Stimulated activated CD4-positive, alpha-beta T cell treated with anti-CD3 and anti-CD28 coated beads, Interleukin-2, amount 100 ng/mL, for 4 hours (primary cell): ENCODE results near the gene PSMD11.

Experiments
- DNase-seq: peaks from one replicate; pipeline ENCODE4 v3.0.0-alpha.2; 2020; ENCODE audit warnings: low read depth

PSMD11 gene

GRCh38 chr17:32491371-32492263 lies 47.3 kb downstream of the PSMD11 start:
- DNase-seq = no peak

DNA sequence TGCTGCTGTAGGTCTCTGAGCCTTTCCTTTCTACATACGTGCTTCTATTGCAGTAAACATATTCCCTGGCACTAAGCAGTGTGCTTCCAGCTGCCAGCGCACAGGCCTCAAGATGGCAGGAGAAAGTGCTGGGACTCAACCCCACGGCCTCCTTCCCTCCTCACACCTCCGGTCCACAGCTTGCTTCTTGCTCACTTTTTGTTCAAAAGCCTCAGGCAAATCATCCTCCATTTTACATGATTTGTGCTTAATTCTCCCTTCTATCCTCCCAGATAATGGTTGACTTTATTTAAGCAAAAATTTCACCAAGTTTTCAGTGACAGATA lies 47.9 kb downstream of the PSMD11 start:
- no peak for DNase-seq

- no peak for DNase-seq
Observed at GRCh38 chr17:32492648-32493289, 48.5 kb downstream of the PSMD11 start.

DNA sequence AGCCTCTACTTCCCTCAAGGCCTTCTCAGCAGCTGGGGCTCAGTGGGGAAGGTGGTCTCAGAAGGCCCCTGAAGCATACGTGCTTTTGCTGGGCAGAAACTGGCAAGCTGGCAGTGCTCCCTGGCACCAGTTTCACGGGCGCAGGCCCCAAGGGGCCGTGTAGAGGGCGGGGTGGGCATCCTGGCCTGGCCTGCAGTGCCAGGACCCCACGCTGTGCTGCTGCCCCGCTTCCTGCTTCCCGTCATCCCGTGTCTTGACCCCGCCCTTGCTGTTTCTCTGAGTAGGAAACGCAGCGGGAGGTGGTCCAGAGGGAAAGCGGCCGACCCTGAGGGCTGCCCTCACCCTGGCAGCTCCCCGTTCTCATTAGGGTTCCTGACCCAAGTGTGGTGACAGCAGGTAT lies 49.3 kb downstream of the PSMD11 start:
- DNase-seq = no peak

GRCh38 chr17:32493976-32494513 lies 49.7 kb downstream of the PSMD11 start:
- no peak for DNase-seq

DNA sequence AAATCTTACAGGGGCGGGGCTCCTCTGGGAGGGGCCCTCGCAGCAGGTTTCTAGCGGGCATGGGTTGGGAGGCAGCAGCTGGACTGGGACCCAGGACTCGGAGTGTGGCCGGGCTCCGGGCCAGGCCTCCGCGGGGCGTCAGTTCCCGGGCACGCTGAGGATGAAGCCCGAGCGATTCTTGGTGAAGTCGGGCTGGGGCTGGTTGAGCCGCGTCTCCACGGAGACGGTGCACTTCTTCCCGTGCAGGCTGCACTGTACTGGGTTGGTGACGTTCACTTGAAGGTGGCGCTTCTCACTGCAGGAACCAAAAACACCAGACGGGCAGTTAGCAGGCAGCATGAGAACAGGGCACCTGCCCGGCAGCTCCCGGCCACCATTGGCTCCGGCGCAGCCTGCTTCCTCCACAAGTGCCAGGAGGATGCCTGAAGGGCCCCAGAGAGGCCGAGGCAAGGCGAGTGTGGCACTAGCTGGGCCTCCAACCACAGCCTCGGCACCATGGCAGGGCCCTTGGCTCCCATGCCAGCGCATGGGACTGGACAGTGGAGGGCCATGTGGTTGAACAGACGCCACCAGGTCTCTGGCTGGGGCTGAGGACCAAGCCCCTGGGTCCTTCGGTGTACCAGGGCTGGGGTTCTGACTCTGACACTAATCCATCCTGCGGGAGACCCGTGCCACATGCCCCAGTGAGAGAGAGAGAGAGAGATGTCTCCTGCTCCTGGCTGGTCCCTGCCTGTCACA lies 50.5 kb downstream of the PSMD11 start:
- DNase-seq = no peak

GRCh38 chr17:32495359-32496231 lies 51.3 kb downstream of the PSMD11 start:
- no peak for DNase-seq

DNA sequence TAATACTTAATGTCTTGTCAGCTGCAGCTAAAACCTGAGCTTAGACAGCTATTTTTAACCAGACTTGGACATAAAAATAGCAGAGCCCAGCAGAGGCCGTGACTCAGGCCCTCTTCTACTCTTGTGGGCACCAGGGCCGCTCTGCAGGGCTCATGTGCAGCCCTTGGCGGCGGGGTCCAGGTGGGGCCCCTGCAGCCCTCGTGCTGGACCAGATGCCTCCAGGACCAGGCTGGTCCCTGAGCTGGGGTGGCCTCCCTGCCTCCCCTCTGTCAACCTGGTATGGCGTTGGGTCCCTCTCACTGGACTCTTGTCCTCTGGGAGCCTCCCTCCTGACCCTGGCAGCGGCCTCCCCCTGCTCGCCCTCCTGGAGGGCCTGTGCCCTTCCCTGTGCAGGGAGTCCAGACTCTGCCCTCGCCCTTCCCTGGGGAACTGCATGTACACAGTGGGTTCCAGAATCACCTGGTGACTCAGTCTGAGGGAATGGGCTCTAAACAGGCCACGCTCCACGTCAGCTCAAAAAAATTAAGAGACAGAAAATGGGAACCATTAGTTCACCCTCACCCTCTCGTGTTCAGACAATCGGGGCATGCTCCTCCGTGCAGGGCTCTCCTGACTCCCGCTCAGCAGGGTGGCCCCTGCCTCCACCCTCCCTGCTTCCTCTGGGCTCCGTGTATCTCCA lies 52.2 kb downstream of the PSMD11 start:
- no peak for DNase-seq

DNA sequence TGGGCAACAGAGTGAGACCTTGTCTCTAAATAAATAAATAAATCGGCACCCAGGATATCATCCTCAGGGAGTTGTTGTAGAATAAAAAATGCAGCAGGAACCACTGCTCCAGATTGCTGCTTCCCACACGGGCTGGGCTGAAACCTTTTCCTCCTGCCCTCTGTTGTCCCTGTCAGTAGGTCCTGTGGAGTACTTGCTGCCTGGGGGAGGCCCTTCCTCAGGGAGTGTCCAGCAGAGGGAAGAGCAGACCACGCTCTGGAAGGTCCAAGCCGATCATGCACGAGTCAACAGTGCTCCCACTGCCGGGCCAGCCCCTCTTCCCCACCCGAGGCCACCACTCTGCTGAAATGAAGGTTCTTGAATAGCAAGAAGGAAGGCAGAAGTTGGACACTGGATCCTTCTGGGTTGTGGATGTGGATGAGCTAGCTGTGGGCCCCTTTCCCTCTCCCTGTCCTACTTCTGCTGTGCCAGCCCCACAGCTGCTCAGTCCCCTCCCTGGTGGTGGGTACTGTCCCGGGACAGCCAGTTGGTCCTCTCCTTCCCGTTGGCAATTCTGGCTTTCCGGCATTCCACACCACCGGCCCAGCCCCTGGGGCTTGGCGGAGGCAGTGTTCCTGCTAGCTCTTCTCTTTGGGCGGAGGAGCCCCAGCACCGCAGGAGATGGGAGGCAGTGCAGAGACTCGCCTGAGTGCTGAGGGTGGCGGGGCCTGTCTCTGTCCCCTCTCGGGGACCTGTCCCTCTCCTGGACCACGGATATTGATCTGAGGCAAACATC lies 53.3 kb downstream of the PSMD11 start:
- no peak for DNase-seq

DNA sequence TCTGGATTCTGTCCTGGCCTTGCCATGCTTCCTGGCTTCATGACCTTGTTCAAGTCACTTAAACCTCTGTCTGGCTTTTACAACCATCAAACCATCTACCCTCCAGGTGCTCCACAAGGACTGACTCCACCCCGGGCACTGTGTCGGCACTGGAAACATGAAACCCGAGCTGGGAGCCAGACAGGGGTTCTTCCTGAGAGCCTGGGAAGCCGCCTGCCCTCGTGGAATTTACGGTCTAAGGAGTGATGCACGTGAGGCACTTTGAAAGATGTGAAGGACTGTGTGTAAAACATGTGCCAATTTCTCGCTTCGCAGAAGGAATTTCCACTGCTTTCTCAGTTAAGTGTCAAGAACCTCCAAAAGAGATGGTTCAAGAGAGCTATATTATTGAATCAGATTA lies 54.1 kb downstream of the PSMD11 start:
- DNase-seq = no peak

DNA sequence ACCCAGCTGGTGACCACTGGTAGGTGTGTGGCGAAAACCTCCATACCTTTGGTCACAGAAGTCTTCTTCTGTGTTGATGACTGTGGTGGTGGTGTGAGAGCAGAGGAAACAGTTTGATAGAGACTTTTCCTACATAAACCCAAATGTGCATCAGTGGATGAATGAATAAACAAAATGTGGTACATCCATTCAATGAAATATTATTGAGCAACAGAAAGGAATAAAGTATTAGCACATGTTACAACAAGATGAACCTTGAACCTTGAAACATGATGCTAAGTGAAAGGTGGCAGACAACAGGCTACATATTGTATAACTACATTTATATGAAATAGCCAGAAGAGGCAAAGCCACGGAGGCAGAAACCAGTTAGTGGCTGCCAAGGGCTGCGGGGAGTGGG lies 57.7 kb downstream of the PSMD11 start:
- no peak for DNase-seq

- no peak for DNase-seq
Observed at GRCh38 chr17:32502710-32503109, 58.4 kb downstream of the PSMD11 start.

GRCh38 chr17:32503251-32504165 lies 59.2 kb downstream of the PSMD11 start:
- no peak for DNase-seq

- DNase-seq = no peak
Observed at GRCh38 chr17:32504166-32504990, 60.1 kb downstream of the PSMD11 start.

DNA sequence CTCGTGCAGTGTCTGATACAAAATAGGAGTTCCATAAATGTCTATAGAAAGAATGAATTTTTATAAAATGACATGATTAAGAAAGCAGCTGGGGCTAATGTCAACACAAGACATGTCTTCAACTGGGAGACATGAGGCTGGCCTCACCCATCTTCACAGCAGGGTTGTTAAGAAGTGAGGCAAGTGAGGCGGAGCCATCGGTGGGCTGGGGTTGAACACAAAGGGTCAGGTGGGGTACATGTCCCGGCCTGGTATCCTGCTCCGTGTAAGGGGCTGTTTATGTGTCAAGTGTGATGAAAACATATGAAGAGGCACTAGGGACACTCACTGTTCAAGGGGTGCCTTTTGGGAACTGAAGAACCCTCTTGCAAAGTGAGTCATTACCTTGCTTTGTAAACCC lies 64.6 kb downstream of the PSMD11 start:
- DNase-seq = no peak

- DNase-seq = no peak
Observed at GRCh38 chr17:32510466-32510865, 66.2 kb downstream of the PSMD11 start.

DNA sequence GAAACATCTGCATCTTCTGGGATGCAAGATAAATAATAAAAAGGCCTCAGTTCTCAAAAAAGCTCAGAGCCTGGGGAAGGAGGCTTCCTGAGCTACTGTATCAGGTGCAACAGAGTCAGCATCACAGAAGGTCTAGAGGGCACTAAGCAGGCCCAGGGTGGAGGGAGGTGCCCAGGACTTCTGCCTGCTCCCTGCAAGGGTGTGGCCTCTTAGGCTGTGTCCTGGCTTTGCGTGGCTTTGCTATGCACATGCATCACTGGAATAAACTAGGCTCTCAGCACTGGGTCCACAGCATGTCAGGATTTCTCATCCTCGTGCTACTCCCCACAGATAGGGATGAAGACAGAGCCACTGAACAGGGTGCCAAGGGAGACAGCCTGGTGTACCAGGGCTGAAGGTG lies 68.0 kb downstream of the PSMD11 start:
- DNase-seq = no peak

DNA sequence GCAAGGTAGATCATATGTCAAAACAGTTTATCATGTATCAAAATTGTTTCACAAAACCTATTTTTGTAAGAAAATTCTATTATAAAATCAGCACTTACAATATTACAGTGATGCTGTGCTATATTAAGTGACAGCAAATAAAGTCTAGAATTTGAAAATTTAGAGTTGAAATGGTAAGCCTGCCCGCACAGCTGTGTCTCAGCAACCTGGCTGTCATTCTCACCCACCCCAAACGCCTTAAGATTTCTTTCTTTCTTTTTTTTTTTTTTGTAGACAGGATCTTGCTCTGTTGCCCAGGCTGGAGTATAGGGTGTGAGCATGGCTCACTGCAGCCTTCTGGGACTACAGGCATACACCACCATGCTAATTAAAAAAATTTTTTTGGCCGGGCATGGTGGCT lies 69.3 kb downstream of the PSMD11 start:
- no peak for DNase-seq
